GM10248 (cell line): Measurements from ENCODE around the gene ZFR2.
A peak's percentile ranks its signal among the peaks of the same experiment; 100 is the strongest.
"Not testable (repeated sequence)": the region's sequence is repeated elsewhere in the genome, so short reads cannot be mapped to it uniquely, and the experiment has no call there.

Experiments
- CTCF ChIA-PET: fragments of 300-600 bp; sonication (Branson Sonifier 250); formaldehyde crosslinking; extraction: SDS; loops from one replicate; lab custom pipeline; 2021; ENCODE audit warnings: antibody characterized with exemption; lab: Yijun Ruan, JAX
- POLR2A ChIA-PET: fragments of 350-650 bp; sonication (Branson Sonifier 250); formaldehyde crosslinking; extraction: SDS; loops from one replicate; lab custom pipeline; 2020; ENCODE audit warnings: antibody characterized with exemption; lab: Yijun Ruan, JAX
- DNase-seq: peaks from one replicate; pipeline ENCODE4 v3.0.0; 2012; ENCODE audit errors: extremely low spot score
- TF ChIP-seq, protein P1 (sequence below): IDR thresholded peaks from 2 replicates; pipeline ENCODE4 v1.5.1; 2012; ENCODE audit warnings: mild to moderate bottlenecking, low read depth; ENCODE audit errors: extremely low read depth, missing control alignments, control extremely low read depth

ZFR2 gene

DNA sequence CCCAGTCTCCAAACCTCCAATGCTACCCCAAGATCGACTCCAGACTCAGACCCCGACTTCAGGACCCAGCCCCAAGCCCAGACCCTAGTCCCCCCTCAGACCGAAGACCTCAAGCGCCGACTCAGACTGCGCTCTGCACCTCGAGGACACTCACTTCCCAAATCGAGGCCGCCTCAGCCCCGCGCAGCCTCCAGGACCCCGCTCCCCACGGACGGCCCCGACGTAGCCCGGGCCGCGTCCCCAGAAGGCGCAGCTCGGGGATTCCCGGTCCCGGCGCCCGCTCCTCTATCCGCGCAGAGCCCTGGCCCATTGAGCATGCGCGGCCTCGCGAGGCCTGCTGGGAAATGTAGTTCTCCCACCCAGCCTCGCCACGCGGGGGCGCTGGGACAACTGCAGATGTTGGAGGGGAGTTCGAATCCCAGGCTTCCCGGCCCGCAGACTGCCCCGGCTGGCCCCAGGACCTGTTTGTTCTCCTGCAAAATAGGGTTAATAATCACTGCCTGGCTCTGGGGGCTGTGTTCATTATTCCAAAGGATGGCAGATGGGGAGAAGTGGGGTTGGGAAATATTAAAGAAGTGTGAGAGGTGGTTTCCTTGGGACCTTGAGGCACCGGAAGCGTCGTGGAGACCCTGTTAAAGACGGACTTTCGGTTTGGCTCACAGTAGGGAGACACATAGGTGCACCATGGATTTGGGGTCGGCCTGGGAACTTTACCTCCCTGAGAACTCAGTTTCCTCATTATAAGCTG, 107.3 kb downstream of the ZFR2 start, which contains the start of gene APBA3:
TSS of gene APBA3 (minus strand) at position 311 of the 748 bp plus-strand sequence. CDS start 1,428 bp downstream, outside the sequence.
- TF ChIP-seq, protein P1, sequence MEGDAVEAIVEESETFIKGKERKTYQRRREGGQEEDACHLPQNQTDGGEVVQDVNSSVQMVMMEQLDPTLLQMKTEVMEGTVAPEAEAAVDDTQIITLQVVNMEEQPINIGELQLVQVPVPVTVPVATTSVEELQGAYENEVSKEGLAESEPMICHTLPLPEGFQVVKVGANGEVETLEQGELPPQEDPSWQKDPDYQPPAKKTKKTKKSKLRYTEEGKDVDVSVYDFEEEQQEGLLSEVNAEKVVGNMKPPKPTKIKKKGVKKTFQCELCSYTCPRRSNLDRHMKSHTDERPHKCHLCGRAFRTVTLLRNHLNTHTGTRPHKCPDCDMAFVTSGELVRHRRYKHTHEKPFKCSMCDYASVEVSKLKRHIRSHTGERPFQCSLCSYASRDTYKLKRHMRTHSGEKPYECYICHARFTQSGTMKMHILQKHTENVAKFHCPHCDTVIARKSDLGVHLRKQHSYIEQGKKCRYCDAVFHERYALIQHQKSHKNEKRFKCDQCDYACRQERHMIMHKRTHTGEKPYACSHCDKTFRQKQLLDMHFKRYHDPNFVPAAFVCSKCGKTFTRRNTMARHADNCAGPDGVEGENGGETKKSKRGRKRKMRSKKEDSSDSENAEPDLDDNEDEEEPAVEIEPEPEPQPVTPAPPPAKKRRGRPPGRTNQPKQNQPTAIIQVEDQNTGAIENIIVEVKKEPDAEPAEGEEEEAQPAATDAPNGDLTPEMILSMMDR, result peak; percentile 88
- DNase-seq, result peak; percentile 97
- ChIA-PET CTCF (interaction anchor here (0.6 to 2.6 kb wide), 7 partner anchors 8 to 223 kb away, joined by 3 to 19 read pairs (median 4); partner anchors contain the start of genes EEF2 and RAX2), POLR2A (no interaction called here)

DNA sequence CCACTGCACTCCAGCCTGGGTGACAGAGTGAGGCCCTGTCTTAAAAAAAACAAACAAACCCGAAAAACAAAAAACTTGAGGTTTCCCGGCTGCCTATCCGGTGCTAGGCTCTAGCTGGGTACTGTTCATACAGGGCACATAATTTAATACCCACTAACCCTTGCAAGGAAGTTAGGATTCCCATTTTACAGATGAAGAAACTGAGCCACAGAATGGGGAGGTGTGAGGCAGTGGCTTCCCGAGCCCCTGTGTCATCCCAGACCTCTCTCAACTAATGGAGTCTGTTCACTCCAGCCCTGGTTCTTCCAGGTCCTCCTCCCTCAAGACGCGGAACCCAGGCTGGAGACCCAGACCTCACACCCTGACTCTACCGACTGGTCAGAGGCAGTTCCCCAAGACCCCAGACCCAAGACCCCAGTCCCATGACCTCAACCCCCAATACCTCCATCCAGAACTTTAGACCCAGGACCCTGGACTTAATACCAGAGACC, 107.9 kb downstream of the ZFR2 start:
- ChIA-PET POLR2A (no interaction called here), CTCF (interaction anchor here (0.6 to 2.0 kb wide), 5 partner anchors 8 to 95 kb away, joined by 3 to 8 read pairs (median 3); no protein-coding TSS in a partner anchor)
- DNase-seq, result no peak
- TF ChIP-seq, protein P1, result no peak

DNA sequence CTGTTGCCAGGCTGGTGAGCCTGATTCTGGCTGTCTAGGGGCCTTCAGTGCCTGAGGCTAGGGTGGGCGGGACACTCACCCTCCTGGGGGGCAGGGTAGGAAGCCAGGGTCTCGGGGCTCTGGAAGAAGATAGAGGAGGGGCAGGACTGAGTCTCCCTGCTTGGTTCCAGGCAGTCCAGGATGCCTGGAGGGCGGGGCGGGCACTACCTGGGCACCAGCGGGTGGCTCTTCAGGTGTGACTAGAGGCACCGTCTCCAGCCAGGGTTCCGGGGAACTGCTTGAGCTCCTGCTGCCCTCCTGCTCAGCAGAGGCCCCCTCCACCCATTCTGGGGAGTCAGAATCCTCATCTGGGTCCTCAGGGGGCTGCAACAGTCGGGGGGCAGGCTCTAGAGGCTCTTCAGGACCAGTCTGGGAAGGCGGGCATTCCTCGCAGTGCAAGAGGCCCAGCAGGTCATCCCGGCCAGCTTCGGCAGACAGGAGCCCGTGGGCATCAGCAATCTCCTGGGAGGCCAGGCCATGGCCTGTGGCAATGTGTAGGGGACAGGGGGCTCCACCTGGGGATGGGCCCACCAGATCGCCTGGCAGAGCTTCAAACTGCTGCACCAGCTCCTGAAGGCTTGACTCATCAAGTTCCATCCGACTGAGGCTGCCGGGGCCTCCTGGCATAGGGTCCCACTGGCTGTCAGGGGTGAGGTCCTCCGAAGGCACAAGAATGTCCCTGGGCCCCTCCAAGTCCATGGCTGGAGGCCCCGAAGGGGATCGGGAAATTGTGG, 109.2 kb downstream of the ZFR2 start:
- TF ChIP-seq, protein P1, result no peak
- no peak for DNase-seq
- CTCF ChIA-PET, result interaction anchor here (1.0 to 1.6 kb wide), 3 partner anchors 41 to 67 kb away, joined by 3 read pairs; no protein-coding TSS in a partner anchor
- POLR2A ChIA-PET, result no interaction called here

DNA sequence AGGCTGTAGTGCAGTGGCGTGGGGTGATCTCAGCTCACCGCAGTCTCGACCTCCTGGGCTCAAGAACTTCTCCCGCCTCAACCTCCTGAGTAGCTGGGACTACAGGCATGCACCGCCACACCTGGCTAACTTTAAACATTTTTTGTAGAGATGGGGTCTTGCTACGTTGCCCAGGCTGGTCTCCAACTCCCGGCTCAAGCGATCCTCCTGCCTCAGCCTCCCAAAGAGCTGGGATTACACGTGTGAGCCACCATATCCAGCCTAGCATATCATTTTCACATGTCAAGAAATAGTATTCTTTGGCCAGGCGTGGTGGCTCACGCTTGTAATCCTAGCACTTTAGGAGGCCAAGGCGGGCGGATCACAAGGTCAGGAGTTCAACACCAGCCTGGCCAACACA, 110.5 kb downstream of the ZFR2 start:
- CTCF ChIA-PET, result interaction anchor here (1.5 kb wide), 1 partner anchor 40 kb away, joined by 3 read pairs; no protein-coding TSS in a partner anchor
- POLR2A ChIA-PET, result not testable (repeated sequence)

DNA sequence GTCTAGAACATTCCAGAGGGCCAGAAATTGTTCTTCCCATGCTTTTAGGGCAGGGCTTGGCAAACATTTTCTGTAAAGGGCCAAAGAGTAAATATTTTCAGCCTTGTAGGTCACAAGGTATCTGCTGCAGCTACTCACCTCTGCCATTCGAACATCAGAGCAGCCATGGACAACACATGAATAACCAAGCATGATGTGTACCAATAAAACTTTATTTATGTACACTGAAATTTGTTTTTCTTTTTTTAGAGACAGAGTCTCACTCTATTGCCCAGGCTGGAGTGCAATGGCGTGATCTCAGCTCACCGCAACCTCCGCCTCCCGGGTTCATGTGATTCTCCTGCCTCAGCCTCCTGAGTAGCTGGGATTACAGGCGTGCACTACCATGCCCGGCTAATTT, 111.1 kb downstream of the ZFR2 start:
- DNase-seq, POLR2A ChIA-PET, CTCF ChIA-PET: not testable (repeated sequence)

More for the DNA sequence above, 110.5 kb downstream of the ZFR2 start:
- not testable (repeated sequence) for DNase-seq
